GM19455 (cell line): ENCODE data around the gene CDC26.
A peak's percentile ranks its signal among the peaks of the same experiment; 100 is the strongest.
"Not testable (repeated sequence)": the region's sequence is repeated elsewhere in the genome, so short reads cannot be mapped to it uniquely, and the experiment has no call there.

Experiments used
- ATAC-seq: cut with Tn5 transposase; IDR thresholded peaks from one replicate; pipeline ENCODE4 v1.9.1; 2021; ENCODE audit not compliant: unreplicated experiment

CDC26 gene

GRCh38 chr9:113244556-113244955, 30.8 kb downstream of the CDC26 start:
- ATAC-seq, result no peak

GRCh38 chr9:113241161-113241560, 34.2 kb downstream of the CDC26 start:
- no peak for ATAC-seq

GRCh38 chr9:113238859-113239232, 36.5 kb downstream of the CDC26 start:
- ATAC-seq, result no peak

- ATAC-seq, result no peak
Observed at GRCh38 chr9:113238202-113238858, 37.0 kb downstream of the CDC26 start.

- no peak for ATAC-seq
Observed at GRCh38 chr9:113237026-113237425, 38.3 kb downstream of the CDC26 start.

- not testable (repeated sequence) for ATAC-seq
Observed at GRCh38 chr9:113235701-113236255, 39.6 kb downstream of the CDC26 start.

- no peak for ATAC-seq
Observed at GRCh38 chr9:113231701-113232100, 43.7 kb downstream of the CDC26 start.

- ATAC-seq, result no peak
Observed at GRCh38 chr9:113228130-113228665, 47.2 kb downstream of the CDC26 start.

GRCh38 chr9:113227436-113227835, 47.9 kb downstream of the CDC26 start:
- no peak for ATAC-seq

GRCh38 chr9:113223963-113224362, 51.4 kb downstream of the CDC26 start:
- ATAC-seq, result no peak

GRCh38 chr9:113222482-113222841, 52.9 kb downstream of the CDC26 start:
- ATAC-seq, result no peak

GRCh38 chr9:113221800-113222481, 53.4 kb downstream of the CDC26 start:
- no peak for ATAC-seq

- peak; percentile 80 for ATAC-seq
Observed at GRCh38 chr9:113221003-113221799, 54.2 kb downstream of the CDC26 start, which contains the start of the genes FKBP15 and SLC31A1. Gene FKBP15, minus strand, starts transcription at chr9:113221277. Its CDS starts 34 bp downstream, at chr9:113221243. Gene SLC31A1, plus strand, starts transcription at chr9:113221544. Its CDS starts 34,605 bp downstream, at chr9:113256149.

GRCh38 chr9:113220467-113221002, 54.8 kb downstream of the CDC26 start:
- no peak for ATAC-seq

- peak; percentile 50 for ATAC-seq
Observed at GRCh38 chr9:113219969-113220368, 55.4 kb downstream of the CDC26 start.

GRCh38 chr9:113219186-113219936, 56.0 kb downstream of the CDC26 start:
- peak; percentile 37 for ATAC-seq
